22Rv1 (cell line): ENCODE measurements around the gene PRKCB.

Experiments
- CTCF ChIP-seq: fragments of 450-650 bp; IDR thresholded peaks from 2 replicates; pipeline ENCODE4 v1.5.1; 2017; ENCODE audit warnings: mild to moderate bottlenecking
- ZFX ChIP-seq: fragments of 450-650 bp; IDR thresholded peaks from 2 replicates; pipeline ENCODE4 v1.6.1; 2017; ENCODE audit warnings: antibody characterized with exemption, borderline replicate concordance

- TF ChIP-seq CTCF (no peak), ZFX (no peak)
These were observed 372.9 kb downstream of the PRKCB start for GRCh38 chr16:24208710-24209109.
